HS-5 (cell line): ENCODE results near the gene CBLN3.
"Not testable (repeated sequence)": the region's sequence is repeated elsewhere in the genome, so short reads cannot be mapped to it uniquely, and the experiment has no call there.

Experiments used
- DNase-seq: peaks from one replicate; pipeline ENCODE4 v3.0.0-alpha.2; 2012; ENCODE audit warnings: low read depth

The CBLN3 gene

GRCh38 chr14:24403294-24403998 lies 26.0 kb downstream of the CBLN3 start:
- no peak for DNase-seq

GRCh38 chr14:24401810-24402702 lies 27.4 kb downstream of the CBLN3 start:
- no peak for DNase-seq

GRCh38 chr14:24399999-24400718 lies 29.3 kb downstream of the CBLN3 start:
- DNase-seq = no peak

GRCh38 chr14:24399447-24399822 lies 30.0 kb downstream of the CBLN3 start:
- DNase-seq = no peak

- DNase-seq = no peak
Measured at GRCh38 chr14:24398653-24399446, 30.6 kb downstream of the CBLN3 start, which contains the start of gene NYNRIN. NYNRIN (plus strand) TSS chr14:24399003; CDS start chr14:24399247, 244 bp downstream.

- no peak for DNase-seq
Measured at GRCh38 chr14:24398293-24398652, 31.2 kb downstream of the CBLN3 start.

GRCh38 chr14:24397639-24398292 lies 31.7 kb downstream of the CBLN3 start:
- no peak for DNase-seq

- no peak for DNase-seq
Measured at GRCh38 chr14:24395609-24396582, 33.6 kb downstream of the CBLN3 start.

GRCh38 chr14:24394275-24394674 lies 35.2 kb downstream of the CBLN3 start:
- DNase-seq = no peak

GRCh38 chr14:24392325-24393091 lies 37.0 kb downstream of the CBLN3 start:
- no peak for DNase-seq

GRCh38 chr14:24390701-24391468 lies 38.6 kb downstream of the CBLN3 start:
- no peak for DNase-seq

- no peak for DNase-seq
Measured at GRCh38 chr14:24389226-24389848, 40.1 kb downstream of the CBLN3 start.

- DNase-seq = no peak
Measured at GRCh38 chr14:24388474-24389179, 40.8 kb downstream of the CBLN3 start.

GRCh38 chr14:24387579-24387978 lies 41.9 kb downstream of the CBLN3 start:
- DNase-seq = not testable (repeated sequence)

GRCh38 chr14:24387009-24387345 lies 42.5 kb downstream of the CBLN3 start:
- DNase-seq = no peak

- no peak for DNase-seq
Measured at GRCh38 chr14:24385524-24385923, 43.9 kb downstream of the CBLN3 start.

GRCh38 chr14:24384169-24384568 lies 45.3 kb downstream of the CBLN3 start:
- no peak for DNase-seq

GRCh38 chr14:24382064-24382371 lies 47.5 kb downstream of the CBLN3 start:
- no peak for DNase-seq
